K562 (cell line): ENCODE measurements around the gene GHDC. TPM values are rescaled to one million over a fixed set of nuclear protein-coding genes. Genes with fewer than 3 reads are reported as not detected.

Source experiments
- ATAC-seq: fragments of 200-7000 bp; cut with Tn5 transposase; 3 replicates; pipeline ENCODE4 v1.9.1; 2020; ENCODE audit warnings: moderate library complexity
- BruUV-seq: library from RNA; stranded (reverse); fragments of 400-500 nt; replicated peaks from 2 replicates; lab custom pipeline; 2021; lab: Mats Ljungman, UMichigan
- CTCF ChIA-PET: fragments of 300-600 bp; formaldehyde crosslinking; extraction: SDS; loops from one replicate; lab custom pipeline; 2021; ENCODE audit warnings: low intra/inter-chr PET ratio; lab: Yijun Ruan, JAX
- POLR2A ChIA-PET: fragments of 300-600, 350-650 bp; sonication (Branson Sonifier 250); formaldehyde crosslinking; extraction: SDS; loops from one replicate; lab custom pipeline; 2021; ENCODE audit warnings: antibody characterized with exemption, inconsistent platforms; lab: Yijun Ruan, JAX
- DNase-seq, 4 experiments: peaks; one replicate each; pipeline versions ENCODE4 v3.0.0 to v3.0.0-alpha.2; 2011 to 2018; ENCODE audit warnings: low spot score in 3 of 4, mixed read lengths in 3 of 4; ENCODE audit errors: extremely low read depth in 1 of 4
- FAIRE-seq: peaks from 2 replicates; lab custom pipeline; 2011; peaks lifted over from hg19 to GRCh38; lab: Jason Lieb, UNC
- H2AFZ ChIP-seq: 2 replicates; pipeline ENCODE4 v1.6.0; 2011; ENCODE audit warnings: low read depth, low read length, control low read depth, inconsistent platforms
- H3K27ac ChIP-seq: fragments of 200-600 bp; 3 replicates; pipeline ENCODE4 v1.8.0; 2011; ENCODE audit warnings: low read depth, mild to moderate bottlenecking, control low read depth, inconsistent platforms, low read length, moderate library complexity, mixed read lengths; ENCODE audit errors: extremely low read depth
- H3K27me3 ChIP-seq, 2 experiments: fragments of 300-600 bp in 1 of 2; 2 replicates in 1 of 2; 3 replicates in 1 of 2; pipeline versions ENCODE4 v1.6.0 to v1.8.0; 2011; ENCODE audit warnings: inconsistent platforms in 2 of 2, low read length in 2 of 2, mild to moderate bottlenecking in 1 of 2, mixed read lengths in 1 of 2, moderate library complexity in 1 of 2; ENCODE audit not compliant: control insufficient read depth in 2 of 2, insufficient read depth in 2 of 2
- H3K36me3 ChIP-seq: fragments of 300-600 bp; 3 replicates; pipeline ENCODE4 v1.8.0; 2011; ENCODE audit warnings: mild to moderate bottlenecking, low read length, inconsistent platforms; ENCODE audit not compliant: control insufficient read depth, insufficient read depth
- H3K4me1 ChIP-seq, 2 experiments: fragments of 200-600 bp in 1 of 2; replicated peaks in 1 of 2; 2 replicates in 1 of 2; 3 replicates in 1 of 2; pipeline versions ENCODE4 v1.5.1 to v1.8.0; 2011; ENCODE audit warnings: inconsistent platforms in 2 of 2, low read length in 2 of 2, mild to moderate bottlenecking in 1 of 2, mixed read lengths in 1 of 2, moderate library complexity in 1 of 2; ENCODE audit not compliant: control insufficient read depth in 2 of 2, insufficient read depth in 2 of 2
- H3K4me2 ChIP-seq: 2 replicates; pipeline ENCODE4 v1.6.1; 2011; ENCODE audit warnings: low read length, control low read depth, inconsistent platforms, mixed read lengths; ENCODE audit not compliant: insufficient read depth
- H3K4me3 ChIP-seq: fragments of 200-600 bp; sonication (generic), shearing (Covaris generic); 2 replicates; pipeline ENCODE4 v1.5.1; 2016; ENCODE audit warnings: control low read depth, inconsistent platforms
- H3K79me2 ChIP-seq: fragments of 200-600 bp; 3 replicates; pipeline ENCODE4 v1.8.0; 2011; ENCODE audit warnings: low read length, inconsistent platforms; ENCODE audit not compliant: control insufficient read depth, insufficient read depth
- H3K9ac ChIP-seq, 2 experiments: 2 replicates each; pipeline versions ENCODE4 v1.6.0 to v1.6.1; 2011; ENCODE audit warnings: low read depth in 2 of 2, low read length in 2 of 2, control low read depth in 1 of 2, inconsistent platforms in 1 of 2, mild to moderate bottlenecking in 1 of 2, mixed read lengths in 1 of 2; ENCODE audit not compliant: insufficient read depth in 1 of 2
- H3K9me1 ChIP-seq: one replicate; pipeline ENCODE4 v1.6.0; 2011; ENCODE audit warnings: inconsistent platforms, mild to moderate bottlenecking, low read length, moderate library complexity; ENCODE audit not compliant: control insufficient read depth, insufficient read depth
- H3K9me3 ChIP-seq: replicated peaks from 2 replicates; pipeline ENCODE4 v1.5.1; 2011; ENCODE audit warnings: low read depth, low read length, inconsistent platforms; ENCODE audit not compliant: control insufficient read depth, insufficient read depth
- H4K20me1 ChIP-seq: replicated peaks from 2 replicates; pipeline ENCODE4 v1.6.1; 2011; ENCODE audit warnings: low read length, inconsistent platforms, mixed read lengths; ENCODE audit not compliant: control insufficient read depth, insufficient read depth
- JUNB ChIP-seq: fragments of 450-650 bp; formaldehyde crosslinking; conservative IDR thresholded peaks from 2 replicates; pipeline ENCODE4 v1.4.0; 2020; ENCODE audit warnings: mild to moderate bottlenecking
- NBN ChIP-seq: fragments of 450-650 bp; IDR thresholded peaks from 2 replicates; pipeline ENCODE4 v1.6.1; 2016; ENCODE audit warnings: low read depth, mild to moderate bottlenecking
- NCOA1 ChIP-seq: fragments of 450-650 bp; IDR thresholded peaks from 2 replicates; pipeline ENCODE4 v1.6.1; 2016; ENCODE audit warnings: low read depth
- SETDB1 ChIP-seq: IDR thresholded peaks from one replicate; pipeline ENCODE4 v1.6.1; 2012; ENCODE audit warnings: low read length, control low read depth, inconsistent platforms
- TCF7L2 ChIP-seq: fragments of 150-350 bp; IDR thresholded peaks from 2 replicates; pipeline ENCODE4 v1.6.1; 2016; ENCODE audit warnings: low read depth, mild to moderate bottlenecking, low read length, moderate library complexity
- ZNF324 ChIP-seq: fragments of 250-450 bp; sonication (Bioruptor Pico); IDR thresholded peaks from 2 replicates; pipeline ENCODE4 v1.4.0; 2020; ENCODE audit warnings: mild to moderate bottlenecking
- ZNF785 ChIP-seq: fragments of 250-450 bp; sonication (Bioruptor Pico); IDR thresholded peaks from 2 replicates; pipeline ENCODE4 v1.4.0; 2020; ENCODE audit warnings: mild to moderate bottlenecking
- WGBS: fragments of 100-300 bp; shearing (Covaris generic); methylation state at CpG from one replicate; pipeline ENCODE4 v1.1.6; 2016; ENCODE audit warnings: low coverage, mixed read lengths; ENCODE audit not compliant: insufficient coverage; ENCODE audit errors: missing lambda C conversion rate; 5-methylcytosine and 5-hydroxymethylcytosine counted together
- in situ Hi-C: fragments of 300-500 bp; cut with MboI; formaldehyde crosslinking; loops from 4 replicates; pipeline ENCODE4 v1.15.0; 2018; ENCODE audit warnings: inconsistent platforms, mixed read lengths
- intact Hi-C: fragments of 100-400 bp; cut with micrococcal nuclease; formaldehyde crosslinking; loops from 2 replicates; pipeline ENCODE4 v1.14.2; 2022
- polyA plus RNA-seq, 8 experiments: library from polyadenylated mRNA; depleted of rRNA in 4 of 8; stranded (reverse) in 5 of 8; unstranded in 3 of 8; fragments of >200 nt; fragmentation: Nextera tagmentation in 2 of 8; fragmentation: Illumina TruSeq in 1 of 8; extraction: Ambion mirVana in 2 of 8; extraction: Trizol in 1 of 8; gene quantifications; 2 replicates each; pipeline versions ENCODE4 v1.2.1 to v1.2.3, GENCODE V29; 2011 to 2014; ENCODE audit warnings: inconsistent platforms in 1 of 8, missing spikeins in 1 of 8
- total RNA-seq, 7 experiments: library from RNA; depleted of rRNA in 6 of 7; stranded (reverse); fragments of >200 nt in 6 of 7; fragmentation: Illumina TruSeq in 2 of 7; extraction: Trizol in 2 of 7; gene quantifications; 2 replicates each; pipeline versions ENCODE4 v1.2.1 to v1.2.3, GENCODE V29; 2011 to 2021; ENCODE audit warnings: low replicate concordance in 1 of 7
- TF ChIP-seq, protein P1 (sequence below): sonication (generic); formaldehyde crosslinking; IDR thresholded peaks from 2 replicates; pipeline ENCODE4 v1.8.1; 2023; ENCODE audit warnings: missing genetic modification reagents, mild to moderate bottlenecking, borderline replicate concordance
- TF ChIP-seq, protein P2 (sequence below): fragments of 200-800 bp; sonication (Bioruptor generic); IDR thresholded peaks from 2 replicates; pipeline ENCODE4 v1.6.1; 2016; ENCODE audit warnings: missing genetic modification characterization, missing compliant biosample characterization
- TF ChIP-seq, protein P3 (sequence below): sonication (generic); formaldehyde crosslinking; IDR thresholded peaks from 2 replicates; pipeline ENCODE4 v1.8.0; 2022; ENCODE audit warnings: mild to moderate bottlenecking, missing genetic modification reagents

Gene GHDC
- total and polyA plus RNA-seq, 9 of the 15 experiments (the other 6 are each of a cell fraction or from before 2014, with no cell fraction given), result 0.65 to 23.2 (median 11.2) TPM

DNA sequence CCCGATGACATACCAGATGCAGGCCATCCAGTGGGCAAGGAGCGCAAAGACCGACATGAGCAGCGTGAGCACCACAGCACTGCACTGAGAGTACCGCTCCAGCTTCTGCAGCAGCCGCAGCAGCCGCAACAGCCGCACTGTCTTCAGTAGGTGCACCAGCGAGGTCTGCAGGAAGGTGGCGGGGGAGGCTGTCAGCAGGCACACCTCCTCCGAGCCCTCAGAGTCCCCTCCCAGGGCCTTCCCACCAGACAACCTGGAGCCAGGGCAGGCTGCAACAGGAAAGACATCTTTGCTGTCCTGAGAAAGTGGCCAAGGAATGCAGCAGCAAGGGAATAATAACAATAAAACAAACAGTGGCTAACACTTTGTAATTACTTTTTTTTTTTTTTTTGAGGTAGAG lies 22.5 kb downstream of the GHDC start (continued):
- TF ChIP-seq, protein P1, sequence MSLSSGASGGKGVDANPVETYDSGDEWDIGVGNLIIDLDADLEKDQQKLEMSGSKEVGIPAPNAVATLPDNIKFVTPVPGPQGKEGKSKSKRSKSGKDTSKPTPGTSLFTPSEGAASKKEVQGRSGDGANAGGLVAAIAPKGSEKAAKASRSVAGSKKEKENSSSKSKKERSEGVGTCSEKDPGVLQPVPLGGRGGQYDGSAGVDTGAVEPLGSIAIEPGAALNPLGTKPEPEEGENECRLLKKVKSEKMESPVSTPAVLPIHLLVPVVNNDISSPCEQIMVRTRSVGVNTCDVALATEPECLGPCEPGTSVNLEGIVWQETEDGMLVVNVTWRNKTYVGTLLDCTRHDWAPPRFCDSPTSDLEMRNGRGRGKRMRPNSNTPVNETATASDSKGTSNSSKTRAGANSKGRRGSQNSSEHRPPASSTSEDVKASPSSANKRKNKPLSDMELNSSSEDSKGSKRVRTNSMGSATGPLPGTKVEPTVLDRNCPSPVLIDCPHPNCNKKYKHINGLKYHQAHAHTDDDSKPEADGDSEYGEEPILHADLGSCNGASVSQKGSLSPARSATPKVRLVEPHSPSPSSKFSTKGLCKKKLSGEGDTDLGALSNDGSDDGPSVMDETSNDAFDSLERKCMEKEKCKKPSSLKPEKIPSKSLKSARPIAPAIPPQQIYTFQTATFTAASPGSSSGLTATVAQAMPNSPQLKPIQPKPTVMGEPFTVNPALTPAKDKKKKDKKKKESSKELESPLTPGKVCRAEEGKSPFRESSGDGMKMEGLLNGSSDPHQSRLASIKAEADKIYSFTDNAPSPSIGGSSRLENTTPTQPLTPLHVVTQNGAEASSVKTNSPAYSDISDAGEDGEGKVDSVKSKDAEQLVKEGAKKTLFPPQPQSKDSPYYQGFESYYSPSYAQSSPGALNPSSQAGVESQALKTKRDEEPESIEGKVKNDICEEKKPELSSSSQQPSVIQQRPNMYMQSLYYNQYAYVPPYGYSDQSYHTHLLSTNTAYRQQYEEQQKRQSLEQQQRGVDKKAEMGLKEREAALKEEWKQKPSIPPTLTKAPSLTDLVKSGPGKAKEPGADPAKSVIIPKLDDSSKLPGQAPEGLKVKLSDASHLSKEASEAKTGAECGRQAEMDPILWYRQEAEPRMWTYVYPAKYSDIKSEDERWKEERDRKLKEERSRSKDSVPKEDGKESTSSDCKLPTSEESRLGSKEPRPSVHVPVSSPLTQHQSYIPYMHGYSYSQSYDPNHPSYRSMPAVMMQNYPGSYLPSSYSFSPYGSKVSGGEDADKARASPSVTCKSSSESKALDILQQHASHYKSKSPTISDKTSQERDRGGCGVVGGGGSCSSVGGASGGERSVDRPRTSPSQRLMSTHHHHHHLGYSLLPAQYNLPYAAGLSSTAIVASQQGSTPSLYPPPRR (CRISPR knock-in tag), result no peak
- no peak for TF ChIP-seq SETDB1
- no peak for TF ChIP-seq ZNF785 (CRISPR knock-in tag)
- no peak for TF ChIP-seq ZNF324 (CRISPR knock-in tag)
- TF ChIP-seq TCF7L2, result no peak
- TF ChIP-seq, all 486 proteins: peak for 0

DNA sequence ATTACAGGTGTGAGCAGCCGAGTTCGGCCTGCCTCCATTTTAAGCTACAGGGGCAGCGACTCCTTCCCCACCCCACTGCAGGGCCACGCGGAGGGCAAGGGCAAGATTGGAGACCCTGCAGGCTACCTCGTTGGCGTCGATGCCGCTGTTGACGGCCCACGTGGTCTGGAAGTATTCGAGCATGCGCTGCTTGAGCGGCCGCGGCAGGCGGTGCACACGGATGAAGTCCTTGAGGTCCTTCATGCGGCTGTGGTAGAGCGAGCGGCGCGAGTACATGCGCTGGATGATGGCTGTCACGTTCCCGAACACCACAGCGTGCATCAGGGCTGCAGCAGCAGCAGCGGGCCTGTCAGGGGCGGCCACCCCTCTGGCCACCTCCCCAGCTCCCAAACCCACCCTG lies 24.9 kb downstream of the GHDC start:
- H3K4me1 ChIP-seq, result peaks cover 0 to 19% of the 10 kb centered on the region in 2 experiments; a peak in 2 of 5 replicates
- no peak for ATAC-seq
- 74% methylated on average over 17 of the region's 29 CpGs for WGBS
- no peaks in the 10 kb centered on the region for H3K9me1 ChIP-seq
- no peak for DNase-seq
- H3K9me3 ChIP-seq, result no peaks in the 10 kb centered on the region
- in situ Hi-C loops, result no loop called here
- intact Hi-C loops, result no loop called here
- no TSS peak for BruUV-seq
- FAIRE-seq, result no peak
- H3K4me2 ChIP-seq, result no peak overlapping the region
- H2AFZ ChIP-seq, result no peak overlapping the region
- H3K27me3 ChIP-seq, result no peaks in the 10 kb centered on the region
- ChIA-PET POLR2A (no interaction called here), CTCF (no interaction called here)
- no peaks in the 10 kb centered on the region for H3K79me2 ChIP-seq
- peak overlapping the region in 1 of 2 experiments; percentile 33; a peak in 1 of 4 replicates for H3K9ac ChIP-seq
- H3K4me3 ChIP-seq, result no peak overlapping the region
- H3K27ac ChIP-seq, result no peak overlapping the region
- H3K36me3 ChIP-seq, result no peaks in the 10 kb centered on the region
- H4K20me1 ChIP-seq, result no peaks in the 10 kb centered on the region
- TF ChIP-seq, protein P2, sequence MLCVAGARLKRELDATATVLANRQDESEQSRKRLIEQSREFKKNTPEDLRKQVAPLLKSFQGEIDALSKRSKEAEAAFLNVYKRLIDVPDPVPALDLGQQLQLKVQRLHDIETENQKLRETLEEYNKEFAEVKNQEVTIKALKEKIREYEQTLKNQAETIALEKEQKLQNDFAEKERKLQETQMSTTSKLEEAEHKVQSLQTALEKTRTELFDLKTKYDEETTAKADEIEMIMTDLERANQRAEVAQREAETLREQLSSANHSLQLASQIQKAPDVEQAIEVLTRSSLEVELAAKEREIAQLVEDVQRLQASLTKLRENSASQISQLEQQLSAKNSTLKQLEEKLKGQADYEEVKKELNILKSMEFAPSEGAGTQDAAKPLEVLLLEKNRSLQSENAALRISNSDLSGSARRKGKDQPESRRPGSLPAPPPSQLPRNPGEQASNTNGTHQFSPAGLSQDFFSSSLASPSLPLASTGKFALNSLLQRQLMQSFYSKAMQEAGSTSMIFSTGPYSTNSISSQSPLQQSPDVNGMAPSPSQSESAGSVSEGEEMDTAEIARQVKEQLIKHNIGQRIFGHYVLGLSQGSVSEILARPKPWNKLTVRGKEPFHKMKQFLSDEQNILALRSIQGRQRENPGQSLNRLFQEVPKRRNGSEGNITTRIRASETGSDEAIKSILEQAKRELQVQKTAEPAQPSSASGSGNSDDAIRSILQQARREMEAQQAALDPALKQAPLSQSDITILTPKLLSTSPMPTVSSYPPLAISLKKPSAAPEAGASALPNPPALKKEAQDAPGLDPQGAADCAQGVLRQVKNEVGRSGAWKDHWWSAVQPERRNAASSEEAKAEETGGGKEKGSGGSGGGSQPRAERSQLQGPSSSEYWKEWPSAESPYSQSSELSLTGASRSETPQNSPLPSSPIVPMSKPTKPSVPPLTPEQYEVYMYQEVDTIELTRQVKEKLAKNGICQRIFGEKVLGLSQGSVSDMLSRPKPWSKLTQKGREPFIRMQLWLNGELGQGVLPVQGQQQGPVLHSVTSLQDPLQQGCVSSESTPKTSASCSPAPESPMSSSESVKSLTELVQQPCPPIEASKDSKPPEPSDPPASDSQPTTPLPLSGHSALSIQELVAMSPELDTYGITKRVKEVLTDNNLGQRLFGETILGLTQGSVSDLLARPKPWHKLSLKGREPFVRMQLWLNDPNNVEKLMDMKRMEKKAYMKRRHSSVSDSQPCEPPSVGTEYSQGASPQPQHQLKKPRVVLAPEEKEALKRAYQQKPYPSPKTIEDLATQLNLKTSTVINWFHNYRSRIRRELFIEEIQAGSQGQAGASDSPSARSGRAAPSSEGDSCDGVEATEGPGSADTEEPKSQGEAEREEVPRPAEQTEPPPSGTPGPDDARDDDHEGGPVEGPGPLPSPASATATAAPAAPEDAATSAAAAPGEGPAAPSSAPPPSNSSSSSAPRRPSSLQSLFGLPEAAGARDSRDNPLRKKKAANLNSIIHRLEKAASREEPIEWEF (CRISPR knock-in tag), result no peak
- TF ChIP-seq NCOA1 (no peak), JUNB (CRISPR knock-in tag) (no peak), NBN (no peak)
- TF ChIP-seq, protein P3, sequence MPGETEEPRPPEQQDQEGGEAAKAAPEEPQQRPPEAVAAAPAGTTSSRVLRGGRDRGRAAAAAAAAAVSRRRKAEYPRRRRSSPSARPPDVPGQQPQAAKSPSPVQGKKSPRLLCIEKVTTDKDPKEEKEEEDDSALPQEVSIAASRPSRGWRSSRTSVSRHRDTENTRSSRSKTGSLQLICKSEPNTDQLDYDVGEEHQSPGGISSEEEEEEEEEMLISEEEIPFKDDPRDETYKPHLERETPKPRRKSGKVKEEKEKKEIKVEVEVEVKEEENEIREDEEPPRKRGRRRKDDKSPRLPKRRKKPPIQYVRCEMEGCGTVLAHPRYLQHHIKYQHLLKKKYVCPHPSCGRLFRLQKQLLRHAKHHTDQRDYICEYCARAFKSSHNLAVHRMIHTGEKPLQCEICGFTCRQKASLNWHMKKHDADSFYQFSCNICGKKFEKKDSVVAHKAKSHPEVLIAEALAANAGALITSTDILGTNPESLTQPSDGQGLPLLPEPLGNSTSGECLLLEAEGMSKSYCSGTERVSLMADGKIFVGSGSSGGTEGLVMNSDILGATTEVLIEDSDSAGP (CRISPR knock-in tag), result no peak
